Measurements from ENCODE around the gene WDR33. TPM values are rescaled to one million over a fixed set of nuclear protein-coding genes. Genes with fewer than 3 reads are reported as not detected.

Gene WDR33
- total and polyA plus RNA-seq, 2 of the 4 experiments (the other 2 are of a cell fraction), result 19.6 to 41.2 TPM

- no TSS peak for BruUV-seq (replicated peaks)
- no peak overlapping the region for H4K8ac ChIP-seq (ENCODE audit: low read depth in 2 of 2, low read length in 2 of 2)
- H3K79me1 ChIP-seq (ENCODE audit: low read depth in 1 of 2, low read length in 2 of 2), result no peaks in the 10 kb centered on the region
- ChIA-PET CTCF (interaction anchor here (0.7 kb wide), 1 partner anchor 20 kb away, joined by 3 read pairs; no protein-coding TSS in a partner anchor), POLR2A (ENCODE audit: unreplicated experiment) (no interaction called here)
- H3K56ac ChIP-seq (ENCODE audit: extremely low read depth, insufficient read depth, low read length), result no peak overlapping the region
- no peak overlapping the region for H2AK5ac ChIP-seq (ENCODE audit: low read depth, low read length)
- no peak overlapping the region for H3K23ac ChIP-seq (ENCODE audit: low read depth, low read length)
- intact Hi-C loops (cut with micrococcal nuclease), result no loop called here
- no peaks in the 10 kb centered on the region for H3K36me3 ChIP-seq (ENCODE audit: control insufficient read depth, insufficient read depth, low read length)
- no peak overlapping the region for H3K4ac ChIP-seq (ENCODE audit: low read depth, low read length)
- H3K18ac ChIP-seq (ENCODE audit: low read depth, low read length), result no peak overlapping the region
- no peaks in the 10 kb centered on the region for H3K4me1 ChIP-seq (ENCODE audit: control insufficient read depth, insufficient read depth, low read length)
- H3K4me2 ChIP-seq (ENCODE audit: low read depth, low read length), result no peak overlapping the region
- TF ChIP-seq BHLHE40 (IDR thresholded peaks at IDR 0.05; ENCODE audit: low read depth, low read length) (no peak), RAD21 (IDR thresholded peaks at IDR 0.05; ENCODE audit: low read length) (no peak), MXI1 (IDR thresholded peaks at IDR 0.05; ENCODE audit: borderline replicate concordance, low read depth, low read length) (no peak), RFX5 (IDR thresholded peaks at IDR 0.05; ENCODE audit: low read depth, low read length) (no peak), USF2 (IDR thresholded peaks at IDR 0.05; ENCODE audit: low read depth, low read length) (no peak), CEBPB (IDR thresholded peaks at IDR 0.05; ENCODE audit: low read depth, low read length) (no peak), NFE2L2 (IDR thresholded peaks at IDR 0.05; ENCODE audit: low read depth, low read length) (no peak), POLR2A (IDR thresholded peaks at IDR 0.05; ENCODE audit: low read depth, low read length) (no peak), SMC3 (IDR thresholded peaks at IDR 0.05; ENCODE audit: low read depth, low read length) (no peak), CTCF (conservative IDR thresholded peaks at IDR 0.05; ENCODE audit: low read depth, low read length) (no peak), RCOR1 (IDR thresholded peaks at IDR 0.05; ENCODE audit: insufficient replicate concordance, low read length) (no peak), CHD1 (IDR thresholded peaks at IDR 0.05; ENCODE audit: low read depth, low read length) (no peak)
- DNase-seq (no peak), ATAC-seq (ENCODE audit: low read depth) (no peak)
- no peak overlapping the region for H4K5ac ChIP-seq (ENCODE audit: low read depth, low read length)
- H3K9ac ChIP-seq (ENCODE audit: low read depth, low read length), result no peak overlapping the region
- no peak overlapping the region for H2AK9ac ChIP-seq (replicated peaks; ENCODE audit: low read depth, low read length, poor library complexity)
- H3K9me1 ChIP-seq (ENCODE audit: insufficient read depth, low read length), result no peaks in the 10 kb centered on the region
- peaks cover 28% of the 10 kb centered on the region for H3K9me3 ChIP-seq (ENCODE audit: control insufficient read depth, insufficient read depth, low read length)
- H2BK5ac ChIP-seq (ENCODE audit: low read depth, low read length, poor library complexity, severe bottlenecking), result no peak overlapping the region
- in situ Hi-C loops (cut with MboI; ENCODE audit: low sequenced_read_pairs), result no loop called here
- no peak overlapping the region for H3K14ac ChIP-seq (replicated peaks; ENCODE audit: low read depth, low read length)
- H2AFZ ChIP-seq (replicated peaks; ENCODE audit: low read length, poor library complexity), result no peak overlapping the region
- no peak overlapping the region for H4K91ac ChIP-seq (ENCODE audit: insufficient read depth, low read depth, low read length)
- dilution Hi-C loops (cut with HindIII; ENCODE audit: low sequenced_read_pairs, unreplicated experiment), result no loop called here
- no peaks in the 10 kb centered on the region for H4K20me1 ChIP-seq (ENCODE audit: insufficient read depth, low read length)
- H2BK20ac ChIP-seq (ENCODE audit: low read depth, low read length), result no peak overlapping the region
- no peak overlapping the region for H2BK15ac ChIP-seq (ENCODE audit: low read depth, low read length)
- H3K27ac ChIP-seq (ENCODE audit: insufficient read depth, low read length), result no peak overlapping the region
- H3K4me3 ChIP-seq (ENCODE audit: insufficient read depth, low read depth, low read length), result no peak overlapping the region
- WGBS, 2 experiments (ENCODE audit: extremely low coverage in 2 of 2, insufficient read length in 1 of 2), result no CpG with 5 or more reads among the region's 5 CpGs
- no peak overlapping the region for H2BK120ac ChIP-seq (ENCODE audit: low read depth, low read length)
- peaks cover 12% of the 10 kb centered on the region for H3K27me3 ChIP-seq (ENCODE audit: control insufficient read depth, insufficient read depth, low read length)
Observed at GRCh38 chr2:127818241-127818640, 7.3 kb upstream of the WDR33 start.
